Cardiac septum (tissue), 1 donor: ENCODE measurements around the gene ZBTB49. TPM values are rescaled to one million over a fixed set of nuclear protein-coding genes. Genes with fewer than 3 reads are reported as not detected.

Experiments
- DNase-seq: peaks from one replicate; pipeline ENCODE4 v3.0.0-alpha.2; 2020; ENCODE audit warnings: low spot score
- intact Hi-C: fragments of 100-400 bp; cut with DNase I; formaldehyde crosslinking; loops from one replicate; pipeline ENCODE4 v1.14.0; 2022
- total RNA-seq: library from RNA; stranded (reverse); fragmentation: NEBNext Ultra II Directional; extraction: Animal tissue kit (Norgen Biotek cat#: 25700); gene quantifications from one replicate; pipeline ENCODE4 v1.2.1, GENCODE V29; 2021
- donor health status: DM: no; HTN: no; CAD: no.

ZBTB49 gene
- total RNA-seq, 1 donor from 2014 or later = 7.7 TPM

DNA sequence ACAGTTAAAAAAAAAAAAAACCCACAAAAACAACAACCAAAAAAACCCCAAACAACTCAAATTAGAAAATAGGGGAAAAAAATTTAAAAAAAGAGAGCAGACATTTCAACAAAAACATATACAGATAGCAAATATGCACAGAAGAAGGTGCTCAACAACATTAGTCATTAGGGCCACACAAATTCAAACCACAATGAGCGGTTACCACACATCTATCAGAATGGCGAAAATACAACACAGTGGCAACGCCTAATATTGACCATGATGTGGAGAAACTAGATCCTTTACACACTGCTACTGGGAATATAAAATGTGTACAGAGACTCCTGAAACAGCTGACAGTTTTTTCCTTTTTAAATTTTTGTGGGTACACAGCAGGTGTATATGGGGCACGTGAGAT is 19.5 kb upstream of the ZBTB49 start:
- intact Hi-C loops = no loop called here
- no peak for DNase-seq

DNA sequence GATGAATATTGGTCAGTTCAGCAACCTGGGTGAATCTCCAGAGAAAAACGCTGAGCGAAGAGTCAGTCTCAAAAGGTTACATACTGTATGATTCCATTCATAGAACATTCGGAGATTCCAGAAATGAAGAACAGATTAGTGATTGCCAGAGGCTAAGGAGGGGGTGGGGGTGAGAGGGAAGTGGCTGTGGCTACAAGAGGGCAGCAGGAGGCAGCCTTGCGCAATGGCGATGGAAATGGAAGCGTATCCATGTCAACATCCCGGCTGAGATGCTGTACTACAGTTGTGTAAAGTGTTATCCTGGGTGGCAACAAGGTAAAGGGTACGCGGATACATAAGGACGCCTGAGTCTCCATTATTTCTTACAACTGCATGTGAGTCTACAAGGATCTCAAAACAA is 18.1 kb upstream of the ZBTB49 start:
- DNase-seq = no peak
- intact Hi-C loops = no loop called here

DNA sequence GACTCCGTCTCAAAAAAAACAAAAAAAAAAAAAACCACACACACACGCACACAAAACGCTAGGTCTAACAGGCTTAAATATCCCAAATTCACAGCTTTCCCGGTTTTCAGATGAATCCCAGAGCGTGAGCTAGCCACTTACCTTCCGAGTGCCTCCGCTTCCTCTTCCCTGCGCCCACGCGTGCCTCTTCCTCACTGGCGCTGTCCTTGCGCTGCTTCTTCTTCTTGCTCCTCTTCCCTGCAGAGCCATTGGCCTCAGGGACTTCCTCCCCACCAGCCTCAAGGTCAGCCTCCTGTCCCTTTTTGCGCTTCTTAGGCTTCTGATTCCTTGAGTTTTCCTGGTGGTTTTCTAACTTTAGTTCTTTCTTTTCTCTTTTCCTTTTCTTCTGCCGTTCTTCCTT is 15.8 kb upstream of the ZBTB49 start:
- intact Hi-C loops = no loop called here
- no peak for DNase-seq

DNA sequence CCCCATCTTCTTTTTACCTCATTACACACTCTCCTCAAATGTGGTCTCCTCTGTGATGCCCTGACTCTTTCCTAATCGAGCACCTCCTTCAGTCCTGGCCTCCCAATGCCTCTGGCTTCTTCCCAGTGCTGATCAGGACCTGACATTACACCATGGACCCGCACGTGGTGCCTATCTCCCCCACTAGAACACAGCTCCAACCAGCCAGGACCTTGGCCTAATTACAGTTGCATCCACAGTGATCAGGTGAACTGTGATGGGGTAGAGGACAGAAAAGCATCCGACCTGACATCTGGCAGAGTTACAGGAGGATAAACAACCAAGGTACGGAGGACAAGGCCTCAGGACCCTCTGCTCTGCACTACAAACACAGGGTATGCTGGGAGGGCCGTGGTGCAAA is 12.5 kb upstream of the ZBTB49 start:
- DNase-seq = no peak
- intact Hi-C loops = no loop called here

DNA sequence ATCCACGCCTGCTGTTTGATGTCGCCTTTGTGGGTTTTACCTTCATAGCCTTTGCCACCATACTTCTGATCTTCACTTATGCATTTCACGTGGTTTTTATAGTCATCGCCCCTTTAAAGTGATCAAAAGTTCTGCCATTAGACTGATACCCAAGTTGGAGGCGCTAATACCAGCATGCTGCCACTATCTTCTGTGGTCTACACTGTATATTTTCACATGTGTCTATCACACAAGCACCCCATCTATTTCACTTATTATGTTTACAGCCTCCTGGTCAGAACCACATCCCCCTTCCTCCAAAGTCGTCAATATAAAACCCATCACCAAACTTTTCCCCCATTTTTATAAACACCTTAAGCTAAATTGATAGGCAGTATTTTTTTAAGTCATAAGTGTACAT is 8.3 kb upstream of the ZBTB49 start:
- no peak for DNase-seq
- intact Hi-C loops = no loop called here

DNA sequence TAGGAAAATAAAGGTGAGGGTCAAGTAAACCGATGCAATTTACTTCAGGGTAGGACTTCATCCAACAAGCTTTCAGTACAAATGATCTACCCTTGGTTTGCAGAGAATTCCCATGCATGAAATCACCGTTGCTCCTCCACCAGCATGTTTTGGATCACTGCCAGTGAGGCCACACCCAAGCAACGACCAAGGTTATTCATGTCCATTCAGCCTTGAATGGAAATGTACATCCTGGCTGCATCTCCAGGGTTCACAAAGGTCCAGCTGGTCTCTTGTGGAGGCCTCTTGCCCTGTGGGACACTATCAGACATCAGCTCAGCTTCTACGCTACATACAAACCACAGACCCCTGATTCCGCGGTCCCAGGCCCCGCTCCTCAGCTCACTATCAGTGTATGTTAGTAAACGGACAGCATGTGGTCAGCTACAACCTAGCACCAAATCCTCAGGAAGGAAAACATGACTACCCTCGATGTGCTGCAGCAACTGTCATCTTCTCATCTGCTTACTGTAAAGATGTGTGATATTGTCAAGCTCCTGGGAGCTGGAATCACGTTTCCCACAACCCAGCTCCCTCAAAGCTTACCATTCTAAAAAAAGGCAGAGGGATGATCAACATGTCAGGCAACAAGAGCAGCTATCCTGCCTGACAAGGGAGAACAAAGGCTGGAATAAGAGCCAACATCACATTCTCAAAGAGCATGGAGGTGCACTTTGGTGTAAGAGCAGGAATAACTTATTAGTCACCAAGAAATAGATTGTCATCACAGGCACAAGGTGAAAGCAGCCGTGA is 5.0 kb upstream of the ZBTB49 start:
- intact Hi-C loops = no loop called here

DNA sequence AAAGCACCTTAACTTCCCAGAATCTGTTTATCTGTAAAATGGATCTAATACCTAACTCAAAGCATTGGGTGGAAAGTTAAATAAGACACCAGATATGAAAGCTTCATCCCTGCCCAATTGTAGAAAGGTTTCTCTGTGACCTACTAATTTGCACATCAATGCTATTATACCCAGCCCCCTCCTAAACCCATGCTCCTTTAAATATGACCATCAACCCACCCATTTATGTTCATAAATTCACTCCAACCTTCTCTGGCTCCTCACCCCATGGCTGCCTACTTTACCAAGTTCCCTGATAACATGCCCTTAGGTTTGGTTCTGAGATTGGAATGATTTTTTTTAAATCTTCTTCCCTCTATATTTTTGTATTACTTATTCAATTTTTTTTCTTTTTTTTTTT is 2.0 kb upstream of the ZBTB49 start:
- DNase-seq = no peak
- intact Hi-C loops = loop anchor here (2.0 kb wide), 1 partner anchor 39 kb away; the partner anchor contains the start of gene TMEM128

More for the DNA sequence above, 5.0 kb upstream of the ZBTB49 start:
- DNase-seq = no peak

DNA sequence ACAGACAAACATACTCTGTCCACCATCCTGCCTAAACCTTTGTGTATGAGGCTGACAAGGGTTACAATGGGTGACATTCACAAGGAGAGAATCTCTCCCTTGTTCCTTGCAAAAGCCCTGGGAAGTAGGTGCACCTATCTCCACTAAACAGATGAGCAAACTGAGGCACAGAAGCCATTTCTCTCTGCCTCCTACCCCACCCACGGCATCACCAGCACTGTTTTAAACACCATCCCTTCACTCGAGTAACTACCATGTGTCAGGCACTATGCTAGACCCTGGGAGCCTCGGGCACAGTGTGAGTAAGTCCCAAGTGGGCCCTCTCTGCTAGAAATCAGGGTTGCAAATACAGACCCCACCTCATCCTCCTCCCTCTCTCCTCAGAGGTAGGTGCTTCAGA is 996 bp upstream of the ZBTB49 start:
- intact Hi-C loops = loop anchor here (2.0 kb wide), 1 partner anchor 40 kb away; the partner anchor contains the start of gene TMEM128
- DNase-seq = no peak

DNA sequence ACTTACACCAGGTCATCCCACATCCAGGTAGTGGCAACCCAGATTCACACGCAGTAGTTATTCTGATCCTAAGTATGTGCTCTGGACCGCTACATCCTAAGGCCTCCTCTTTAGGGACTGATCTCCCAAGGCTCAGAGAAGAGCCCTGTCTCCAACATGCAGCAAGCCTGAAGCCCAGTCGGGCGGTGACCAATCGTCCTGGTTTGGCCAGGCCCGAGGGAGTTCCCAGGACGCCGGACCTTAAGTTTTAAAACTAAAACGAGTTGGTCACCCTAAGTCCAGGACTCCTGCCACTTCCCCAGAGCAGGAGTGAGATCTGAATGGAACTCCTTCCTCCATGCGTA is 482 bp upstream of the ZBTB49 start:
- intact Hi-C loops = loop anchor here (2.0 kb wide), 1 partner anchor 41 kb away; the partner anchor contains the start of gene TMEM128
- no peak for DNase-seq

DNA sequence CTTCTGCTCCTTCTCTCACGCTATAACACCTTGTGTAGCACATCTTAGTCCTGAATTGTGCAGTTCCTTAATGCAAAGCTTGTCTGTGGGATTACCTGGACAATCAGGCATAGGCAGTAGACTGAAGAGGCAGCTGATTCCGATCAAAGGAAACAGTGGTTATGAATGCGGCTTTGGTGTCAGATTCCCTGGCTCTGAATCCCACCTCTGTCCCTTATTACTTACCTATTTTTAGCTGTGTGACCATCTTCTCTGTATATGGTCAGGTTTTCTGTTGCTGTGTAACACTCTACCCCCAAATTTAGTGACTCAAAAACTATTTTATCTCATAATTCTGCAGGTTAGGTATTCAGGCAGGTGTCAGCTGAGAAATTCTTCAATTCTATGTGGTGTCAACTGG is 3.2 kb downstream of the ZBTB49 start:
- intact Hi-C loops = no loop called here
- DNase-seq = no peak

DNA sequence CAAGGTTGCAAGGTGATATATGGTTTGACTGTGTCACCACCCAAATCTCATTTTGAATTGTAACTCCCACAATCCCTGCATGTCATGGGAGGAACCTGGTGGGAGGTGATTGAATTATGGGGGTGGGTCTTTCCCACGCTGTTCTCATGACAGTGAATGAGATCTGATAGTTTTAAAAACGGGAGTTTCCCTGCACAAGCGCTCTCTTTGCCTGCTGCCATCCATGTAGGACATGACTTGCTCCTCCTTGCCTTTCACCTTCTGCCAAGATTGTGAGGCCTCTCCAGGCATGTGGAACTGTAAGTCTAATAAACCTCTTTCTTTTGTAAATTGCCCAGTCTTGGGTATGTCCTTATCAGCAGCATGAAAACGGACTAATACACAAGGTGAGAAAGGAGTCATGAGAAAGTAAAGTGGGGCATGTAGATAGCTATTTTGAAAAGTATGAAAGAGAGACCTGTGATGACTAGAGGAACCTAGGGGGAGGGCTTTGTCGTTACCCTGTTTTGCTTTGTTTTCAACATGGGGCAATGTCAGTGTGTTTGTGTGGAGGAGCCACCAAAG is 6.3 kb downstream of the ZBTB49 start:
- intact Hi-C loops = no loop called here
- no peak for DNase-seq

DNA sequence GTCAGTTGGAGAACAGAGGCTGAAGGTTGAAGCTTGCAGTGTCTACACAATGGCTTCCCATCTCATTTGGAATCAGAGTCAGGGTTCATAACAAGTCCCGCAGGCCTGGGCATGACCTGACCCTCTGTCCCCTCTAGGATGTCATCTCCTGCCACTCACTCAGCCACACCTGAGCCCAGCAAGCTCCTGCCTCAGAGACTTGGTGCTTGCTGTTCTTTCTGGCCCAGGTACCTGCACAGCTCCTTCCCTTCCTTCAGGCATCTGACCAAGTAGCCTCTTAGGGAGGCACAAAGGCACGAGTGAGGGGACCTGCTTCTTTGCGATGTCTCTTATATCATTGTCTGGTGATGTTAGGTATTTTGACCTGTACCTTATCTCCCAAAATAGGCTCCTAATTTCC is 9.0 kb downstream of the ZBTB49 start:
- intact Hi-C loops = no loop called here
- DNase-seq = no peak

DNA sequence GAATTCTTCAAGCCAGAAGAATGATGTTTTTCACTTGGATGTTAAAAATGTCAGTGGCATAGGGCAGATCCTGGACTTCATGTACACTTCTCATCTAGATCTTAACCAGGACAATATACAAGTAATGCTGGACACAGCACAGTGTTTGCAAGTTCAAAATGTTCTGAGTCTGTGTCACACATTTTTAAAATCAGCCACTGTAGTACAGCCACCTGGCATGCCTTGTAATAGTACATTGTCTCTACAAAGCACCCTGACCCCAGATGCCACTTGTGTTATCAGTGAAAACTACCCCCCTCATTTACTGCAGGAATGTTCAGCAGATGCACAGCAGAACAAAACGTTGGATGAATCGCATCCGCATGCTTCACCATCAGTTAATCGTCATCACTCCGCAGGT is 11.9 kb downstream of the ZBTB49 start:
- no peak for DNase-seq

DNA sequence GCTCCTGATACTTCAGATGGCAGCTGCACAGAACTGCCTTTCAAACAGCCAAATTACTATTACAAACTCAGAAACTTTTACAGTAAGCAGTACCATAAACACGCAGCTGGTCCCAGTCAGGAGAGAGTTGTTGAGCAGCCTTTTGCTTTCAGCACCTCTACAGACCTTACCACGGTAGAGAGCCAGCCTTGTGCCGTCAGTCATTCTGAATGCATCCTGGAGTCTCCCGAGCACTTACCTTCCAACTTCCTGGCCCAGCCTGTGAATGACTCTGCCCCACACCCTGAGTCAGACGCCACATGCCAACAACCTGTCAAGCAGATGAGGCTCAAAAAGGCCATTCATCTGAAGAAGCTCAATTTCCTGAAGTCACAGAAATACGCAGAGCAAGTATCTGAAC is 12.4 kb downstream of the ZBTB49 start:
- DNase-seq = no peak
- intact Hi-C loops = no loop called here

More for the DNA sequence above, 11.9 kb downstream of the ZBTB49 start:
- intact Hi-C loops = no loop called here

DNA sequence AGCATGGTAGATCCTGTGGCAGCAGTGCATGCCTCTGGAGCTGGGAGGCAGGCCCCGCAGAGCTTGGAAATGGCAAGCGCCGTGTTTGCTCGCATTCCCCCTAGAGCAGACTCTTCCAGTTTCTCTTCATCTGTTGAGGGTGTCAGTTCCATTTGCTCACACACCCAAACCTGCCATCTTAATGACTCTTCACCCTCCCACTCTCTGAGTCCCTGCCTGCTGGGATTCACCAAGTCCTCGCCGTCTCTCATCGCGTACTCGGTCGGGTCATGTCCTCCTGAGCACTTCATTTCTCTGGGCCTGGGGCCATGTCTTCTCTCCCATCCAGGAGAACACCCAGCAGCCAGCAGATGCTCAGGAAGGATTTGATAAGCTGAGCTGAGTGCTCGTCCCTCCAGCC is 16.9 kb downstream of the ZBTB49 start:
- intact Hi-C loops = no loop called here
- no peak for DNase-seq

DNA sequence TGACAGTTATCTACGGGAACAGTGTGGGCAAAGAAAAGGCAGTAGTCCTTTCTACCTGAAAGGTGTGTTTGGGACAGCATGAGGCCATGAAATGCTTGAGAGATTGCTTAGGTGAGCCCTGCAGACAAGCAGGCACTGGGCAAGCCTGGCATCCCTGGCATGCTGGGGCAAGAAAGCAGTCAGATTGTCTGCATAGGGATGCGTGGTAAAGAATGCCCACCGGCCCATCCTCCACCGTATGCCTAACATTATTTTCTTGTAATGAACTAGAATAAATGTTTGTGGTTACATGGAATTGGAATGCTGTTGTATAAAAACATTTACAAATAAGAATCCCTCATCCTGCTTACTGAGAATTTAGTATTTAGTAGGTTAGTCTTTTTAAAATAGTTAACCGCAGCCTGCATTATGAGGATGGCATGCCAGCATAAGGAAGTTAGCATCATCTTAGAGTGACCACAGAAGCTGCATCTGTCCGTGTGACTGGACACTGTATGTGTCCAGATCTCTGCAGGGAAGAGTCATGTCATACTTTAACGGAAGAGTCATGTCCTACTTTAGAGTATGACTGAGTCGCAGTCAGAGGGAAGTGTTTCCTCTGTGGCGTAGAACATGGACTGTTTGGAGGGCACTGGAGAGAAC is 18.9 kb downstream of the ZBTB49 start:
- DNase-seq = no peak
- intact Hi-C loops = no loop called here

DNA sequence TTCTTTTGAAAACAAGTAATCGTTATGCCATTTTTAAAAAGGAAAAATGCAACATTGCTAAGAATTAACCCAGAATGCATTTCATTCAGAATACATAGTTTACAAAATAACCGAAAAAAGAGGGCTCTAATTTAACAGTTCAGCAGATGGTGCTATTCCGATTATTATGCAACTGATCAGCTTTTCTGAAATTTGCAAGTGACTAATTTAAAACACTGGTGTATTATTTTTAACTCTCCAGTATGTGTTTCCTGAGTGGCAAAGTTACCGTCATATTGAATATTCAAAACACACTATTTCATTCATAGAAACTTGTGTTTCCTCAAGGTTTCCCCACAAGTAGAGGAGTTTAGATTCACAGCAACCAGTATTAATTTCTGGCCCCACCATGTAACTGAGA is 21.1 kb downstream of the ZBTB49 start:
- DNase-seq = no peak
- intact Hi-C loops = no loop called here

DNA sequence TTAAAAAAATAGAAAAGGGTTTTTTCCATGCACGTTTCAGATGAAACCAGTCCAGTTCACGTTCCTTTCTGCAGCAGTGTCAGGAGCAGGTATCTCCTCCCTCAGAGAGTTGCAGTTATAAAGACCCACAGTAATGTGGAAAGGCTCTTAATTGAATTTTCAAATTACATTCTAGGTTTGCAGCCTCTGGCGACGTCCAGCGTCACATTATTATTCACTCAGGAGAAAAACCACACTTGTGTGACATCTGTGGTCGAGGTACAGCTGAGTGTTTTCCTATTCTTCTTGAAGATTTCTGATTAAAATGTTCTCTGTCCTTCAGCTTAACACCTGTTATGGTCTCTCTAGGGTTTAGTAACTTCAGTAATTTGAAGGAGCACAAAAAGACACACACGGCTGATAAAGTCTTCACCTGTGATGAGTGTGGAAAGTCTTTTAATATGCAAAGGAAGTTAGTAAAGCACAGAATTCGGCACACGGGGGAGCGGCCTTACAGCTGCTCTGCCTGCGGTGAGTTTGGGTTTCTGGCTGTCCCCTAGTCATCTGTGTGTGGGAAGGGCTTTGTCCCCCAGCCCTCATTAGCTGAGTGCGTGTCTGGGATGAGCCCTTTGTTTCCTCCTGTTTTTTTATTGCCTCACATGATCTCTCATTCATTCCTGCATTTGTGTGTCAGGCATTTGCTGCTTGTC is 25.6 kb downstream of the ZBTB49 start:
- intact Hi-C loops = no loop called here
- DNase-seq = no peak

DNA sequence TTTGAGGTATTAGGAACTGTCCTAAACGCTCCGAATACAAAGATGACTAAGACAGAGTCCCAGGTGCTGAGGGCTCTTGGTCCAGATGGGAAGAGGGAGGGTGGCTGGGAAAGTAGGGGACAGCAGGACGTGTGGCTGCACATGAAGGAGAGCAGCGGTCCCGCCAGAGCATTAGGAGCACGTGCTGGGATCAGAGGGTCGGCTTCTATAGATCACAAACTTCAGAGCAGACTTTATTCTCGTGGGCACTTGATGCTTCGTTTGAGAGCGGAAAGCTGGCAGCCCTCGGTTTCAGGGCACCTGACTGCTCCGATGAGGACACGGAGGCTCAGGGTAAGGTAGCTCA is 26.1 kb downstream of the ZBTB49 start:
- no peak for DNase-seq
- intact Hi-C loops = no loop called here

DNA sequence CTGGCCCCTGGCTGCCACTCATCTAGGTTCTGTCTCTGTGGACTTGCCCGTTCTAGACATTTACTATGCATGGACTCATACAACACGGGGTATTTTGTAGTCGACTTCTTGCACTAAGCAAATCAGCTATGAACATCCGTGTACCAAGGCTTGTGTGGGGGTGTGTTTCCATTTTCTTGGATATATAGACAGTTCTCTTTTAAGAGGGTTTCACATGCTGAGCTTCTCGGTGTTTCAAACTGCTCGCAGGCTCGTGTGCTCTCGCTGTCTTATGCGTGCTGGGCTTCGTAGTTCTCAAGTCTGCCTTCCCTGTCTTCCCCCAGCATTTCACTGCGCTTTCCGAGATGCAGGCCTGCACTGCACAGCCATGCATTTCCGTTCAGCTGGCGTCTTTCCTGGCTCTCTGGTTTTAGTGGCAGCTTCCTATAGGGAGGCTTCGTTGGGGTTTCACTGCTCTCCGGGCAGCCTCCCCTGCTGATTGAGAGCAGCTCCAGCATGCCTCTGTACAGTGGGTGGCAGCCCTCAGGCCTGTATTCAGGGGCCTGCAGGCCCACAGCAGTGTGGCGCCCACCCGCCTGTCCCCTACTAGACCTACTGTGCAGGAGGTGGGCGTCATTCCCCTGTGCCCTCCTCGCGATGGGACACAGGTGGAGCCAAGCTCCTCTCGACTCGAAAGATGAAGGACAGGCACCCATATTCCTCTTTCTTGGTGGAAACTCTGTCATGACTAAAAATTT is 27.6 kb downstream of the ZBTB49 start:
- intact Hi-C loops = no loop called here
- DNase-seq = no peak
